Endothelial cell of umbilical vein (primary cell): ENCODE results near the gene MSANTD2.

Source experiments
- CTCF ChIP-seq, 2 donors: IDR thresholded peaks; 1 replicate in 1 of 2; 2 replicates in 1 of 2; pipeline ENCODE4 v1.5.1; 2011; ENCODE audit warnings: low read length in 2 of 2, mild to moderate bottlenecking in 2 of 2, moderate library complexity in 2 of 2, control low read depth in 1 of 2, inconsistent platforms in 1 of 2, low read depth in 1 of 2; ENCODE audit not compliant: insufficient read depth in 1 of 2; ENCODE audit errors: extremely low read depth in 1 of 2
- EZH2 ChIP-seq: IDR thresholded peaks from 2 replicates; pipeline ENCODE4 v1.6.1; 2012; ENCODE audit warnings: borderline replicate concordance, low read depth, mild to moderate bottlenecking, moderate library complexity, low read length, inconsistent platforms; ENCODE audit not compliant: severe bottlenecking
- POLR2A ChIP-seq: IDR thresholded peaks from 2 replicates; pipeline ENCODE4 v1.6.1; 2012; ENCODE audit warnings: low read depth, mild to moderate bottlenecking, control low read depth, low read length

GRCh38 chr11:124807660-124808270 is 7.6 kb upstream of the MSANTD2 start:
- no peak for TF ChIP-seq CTCF (IDR thresholded peaks at IDR 0.05; ENCODE audit: extremely low read depth in 1 of 2, insufficient read depth in 1 of 2, low read depth in 1 of 2, low read length in 2 of 2)
- TF ChIP-seq POLR2A: no peak
- no peak for TF ChIP-seq EZH2
